Stimulated activated CD8-positive, alpha-beta memory T cell treated with anti-CD3 and anti-CD28 coated beads, Interleukin-15, amount 100 ng/mL, for 24 hours (primary cell): ENCODE results near the gene TAC3.
"Not testable (repeated sequence)": the region's sequence is repeated elsewhere in the genome, so short reads cannot be mapped to it uniquely, and the experiment has no call there.

Experiments
- DNase-seq: peaks from one replicate; pipeline ENCODE4 v3.0.0-alpha.2; 2020; ENCODE audit warnings: low read depth

Gene TAC3

DNA sequence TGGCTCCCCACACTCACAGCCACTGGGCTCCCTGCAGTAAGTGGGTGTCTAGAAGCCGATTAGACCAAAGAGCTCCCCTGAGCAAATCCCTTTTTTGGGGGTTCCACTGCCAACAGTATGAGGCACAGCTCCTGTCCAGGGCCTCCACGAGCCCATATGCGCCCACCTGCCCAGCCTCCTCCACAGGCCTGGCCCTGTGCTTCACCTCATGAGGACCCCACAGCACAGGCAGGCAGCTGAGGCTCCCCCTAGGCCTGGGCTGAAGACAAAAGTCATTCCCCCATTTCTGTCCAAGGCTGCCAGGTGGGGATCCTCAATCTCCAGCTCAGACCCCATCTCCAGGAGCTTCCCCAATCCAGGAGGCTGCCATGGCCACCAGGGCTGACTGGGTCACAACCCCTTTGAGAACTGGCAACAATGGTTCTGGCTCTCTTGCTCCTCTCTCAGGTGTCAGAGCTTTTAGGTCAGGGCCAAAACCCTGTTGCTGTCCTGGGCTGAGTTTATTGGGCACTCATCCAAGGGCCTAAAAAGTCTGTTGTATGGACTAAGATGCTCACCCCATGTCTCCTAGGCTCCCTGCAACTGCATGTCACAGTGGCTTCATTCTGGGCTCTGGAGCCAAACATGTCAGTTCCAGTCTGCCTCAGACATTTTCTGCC is 33.6 kb downstream of the TAC3 start:
- not testable (repeated sequence) for DNase-seq

DNA sequence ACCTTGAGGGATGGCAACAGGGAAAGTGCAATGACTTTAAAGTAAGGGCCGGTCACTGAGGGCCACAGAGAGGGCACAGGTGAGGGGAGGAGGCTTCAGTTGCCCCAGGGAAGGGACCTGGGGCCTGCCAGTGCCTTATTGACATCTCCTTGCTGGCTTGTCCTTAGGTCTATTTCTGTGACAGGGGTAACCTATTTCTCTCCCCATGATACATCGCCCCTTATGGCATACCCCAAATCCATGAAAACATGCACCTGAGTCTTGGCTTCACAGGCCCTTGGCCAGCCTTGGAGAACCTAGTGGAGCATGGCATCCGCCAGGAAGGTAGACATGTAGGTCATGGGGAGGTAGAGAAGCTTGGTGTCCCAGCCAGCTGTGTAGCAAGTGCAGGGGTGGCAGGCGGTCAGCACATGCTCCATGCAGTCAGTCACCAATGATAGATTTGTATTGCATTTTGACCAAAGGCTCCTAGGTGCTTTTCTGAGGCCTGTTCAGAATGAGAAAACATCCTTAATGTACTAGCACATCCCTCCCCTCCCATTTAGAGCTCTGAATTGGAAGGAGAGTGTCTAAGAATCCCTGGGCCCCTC is 35.3 kb downstream of the TAC3 start:
- no peak for DNase-seq

DNA sequence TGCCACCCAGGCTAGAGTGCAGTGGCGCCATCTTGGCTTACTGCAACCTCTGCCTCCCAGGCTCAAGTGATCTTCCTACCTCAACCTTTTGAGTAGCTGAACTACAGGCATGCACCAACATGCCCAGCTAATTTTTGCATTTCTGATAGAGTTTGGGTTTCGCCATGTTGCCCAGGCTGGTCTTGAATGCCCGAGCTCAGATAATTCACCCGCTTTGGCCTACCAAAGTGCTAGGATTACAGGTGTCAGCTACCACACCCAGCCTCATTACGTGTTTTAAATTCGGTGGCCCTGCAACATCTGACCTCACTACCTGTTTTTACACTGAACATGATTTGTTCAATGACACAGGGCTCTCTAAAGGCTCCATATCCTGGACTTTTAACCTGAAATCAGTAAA is 36.1 kb downstream of the TAC3 start:
- DNase-seq, result no peak

DNA sequence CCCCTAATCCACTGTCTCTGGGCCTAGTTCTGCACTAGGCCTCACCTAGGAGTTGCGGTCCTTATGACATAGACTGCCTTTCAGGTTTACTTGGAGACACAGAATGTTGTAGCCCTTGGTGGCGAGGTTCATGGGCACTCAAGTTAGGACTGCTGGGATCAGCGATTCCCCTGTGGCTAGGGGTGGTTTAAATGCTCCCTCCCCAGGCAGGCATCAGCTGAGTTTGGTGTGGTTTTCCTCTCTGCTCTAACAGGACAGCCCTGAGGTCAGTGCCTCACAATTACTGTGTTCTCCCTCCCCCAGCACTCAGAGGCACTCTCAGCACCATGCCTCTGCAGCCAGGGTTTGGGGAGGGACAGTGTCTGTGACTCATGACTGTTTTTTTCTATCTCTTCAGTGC is 36.7 kb downstream of the TAC3 start:
- no peak for DNase-seq

DNA sequence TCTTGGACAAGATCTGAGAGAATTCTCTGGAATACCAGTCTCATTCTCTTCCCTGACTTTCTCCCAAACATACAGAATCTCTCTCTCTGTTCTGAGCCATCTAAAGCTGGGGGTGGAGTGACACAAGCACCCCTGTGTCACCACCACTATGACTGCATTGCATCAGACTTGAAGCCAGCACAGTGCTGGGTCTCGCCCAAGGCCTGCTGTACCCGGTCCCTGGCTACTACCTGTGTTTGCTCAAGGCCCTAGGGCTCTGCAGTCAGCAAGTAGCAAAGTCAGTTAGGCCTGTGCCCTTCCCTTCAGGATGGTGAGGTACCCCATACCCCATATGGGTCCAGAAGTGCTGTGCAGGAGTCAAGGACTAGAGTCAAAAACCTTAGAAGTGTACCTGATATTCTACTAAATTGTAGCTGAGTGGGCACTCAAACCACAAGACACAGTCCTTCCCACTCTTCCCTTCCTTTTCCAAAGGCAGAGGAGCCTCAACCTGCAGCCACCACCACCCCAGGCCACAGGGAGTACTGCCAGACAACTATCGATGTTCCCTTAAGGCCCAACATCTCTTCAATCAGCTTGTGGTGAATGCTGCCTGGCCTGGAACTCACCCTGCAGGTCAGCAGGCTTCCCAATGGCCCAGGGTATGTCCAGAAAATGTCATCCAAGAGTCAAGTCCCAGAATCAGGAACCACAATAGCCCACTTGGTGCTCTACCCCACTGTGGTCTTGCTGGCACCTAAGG is 37.8 kb downstream of the TAC3 start:
- no peak for DNase-seq

DNA sequence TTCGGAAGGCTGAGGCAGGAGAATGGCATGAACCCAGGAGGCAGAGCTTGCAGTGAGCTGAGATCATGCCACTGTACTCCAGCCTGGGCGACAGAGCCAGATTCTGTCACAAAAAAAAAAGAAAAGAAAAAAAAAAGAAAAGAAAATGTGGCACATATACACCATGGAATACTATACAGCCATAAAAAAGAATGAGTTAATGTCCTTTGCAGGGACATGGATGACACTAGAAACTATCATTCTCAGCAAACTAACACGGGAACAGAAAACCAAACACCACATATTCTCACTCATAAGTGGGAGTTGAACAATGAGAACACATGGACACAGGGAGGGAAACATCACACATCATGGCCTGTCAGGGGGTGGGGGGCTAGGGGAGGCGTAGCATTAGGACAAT is 39.0 kb downstream of the TAC3 start:
- DNase-seq, result not testable (repeated sequence)

DNA sequence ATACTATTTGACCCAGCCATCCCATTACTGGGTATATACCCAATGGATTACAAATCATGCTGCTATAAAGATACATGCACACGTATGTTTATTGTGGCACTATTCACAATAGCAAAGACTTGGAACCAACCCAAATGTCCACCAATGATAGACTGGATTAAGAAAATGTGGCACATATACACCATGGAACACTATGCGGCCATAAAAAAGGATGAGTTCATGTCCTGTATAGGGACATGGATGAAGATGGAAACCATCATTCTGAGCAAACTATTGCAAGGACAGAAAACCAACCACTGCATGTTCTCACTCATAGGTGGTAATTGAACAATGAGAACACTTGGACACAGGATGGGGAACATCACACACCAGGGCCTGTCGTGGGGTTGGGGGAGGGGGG is 42.1 kb downstream of the TAC3 start:
- not testable (repeated sequence) for DNase-seq

DNA sequence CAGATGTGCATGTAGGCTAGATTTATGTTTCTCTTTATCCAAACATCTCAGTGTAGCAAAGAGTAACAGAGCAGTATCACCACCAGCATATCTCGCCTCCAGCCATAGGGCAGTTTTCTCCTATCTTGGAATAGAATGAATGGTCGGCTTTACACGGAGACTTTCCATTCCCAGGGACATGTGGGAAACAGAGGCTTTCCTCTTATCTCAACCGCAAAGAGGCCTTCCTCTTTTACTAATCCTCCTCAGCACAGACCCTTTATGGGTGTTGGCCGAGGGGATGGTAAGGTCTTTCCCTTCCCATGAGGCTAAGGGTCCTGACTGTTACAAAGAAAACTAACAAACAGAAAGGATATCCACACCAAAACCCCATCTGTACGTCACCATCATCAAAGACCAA is 47.4 kb downstream of the TAC3 start:
- DNase-seq, result not testable (repeated sequence)

DNA sequence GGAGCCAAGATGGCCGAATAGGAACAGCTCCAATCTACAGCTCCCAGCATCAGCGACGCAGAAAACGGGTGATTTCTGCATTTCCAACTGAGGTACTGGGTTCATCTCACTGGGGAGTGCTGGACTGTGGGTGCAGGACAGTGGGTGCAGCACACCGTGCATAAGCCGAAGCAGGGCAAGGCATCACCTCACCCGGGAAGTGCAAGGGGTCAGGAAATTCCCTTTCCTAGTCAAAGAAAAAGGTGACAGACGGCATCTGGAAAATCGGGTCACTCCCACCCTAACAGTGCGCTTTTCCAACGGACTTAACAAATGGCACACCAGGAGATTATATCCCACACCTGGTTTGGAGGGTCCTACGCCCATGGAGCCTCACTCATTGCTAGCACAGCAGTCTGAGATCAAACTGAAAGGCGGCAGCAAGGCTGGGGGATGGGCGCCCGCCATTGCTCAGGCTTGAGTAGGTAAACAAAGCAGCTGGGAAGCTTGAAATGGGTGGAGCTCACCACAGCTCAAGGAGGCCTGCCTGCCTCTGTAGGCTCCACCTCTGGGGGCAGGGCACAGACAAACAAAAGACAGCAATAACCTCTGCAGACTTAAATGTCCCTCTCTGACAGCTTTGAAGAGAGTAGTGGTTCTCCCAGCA is 50.2 kb downstream of the TAC3 start:
- not testable (repeated sequence) for DNase-seq

DNA sequence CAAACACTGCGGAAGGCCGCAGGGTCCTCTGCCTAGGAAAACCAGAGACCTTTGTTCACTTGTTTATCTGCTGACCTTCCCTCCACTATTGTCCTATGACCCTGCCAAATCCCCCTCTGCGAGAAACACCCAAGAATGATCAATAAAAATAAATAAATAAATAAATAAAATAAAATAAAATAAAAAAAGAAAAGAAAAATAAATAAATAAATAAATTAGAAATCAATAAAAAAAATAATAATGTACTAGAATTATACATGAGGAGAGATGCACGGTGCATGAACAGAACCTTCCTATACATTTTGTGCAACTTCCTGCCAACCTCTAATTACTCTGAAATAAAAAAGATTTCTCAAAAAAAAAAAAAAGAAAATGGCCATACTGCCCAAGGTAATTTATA is 51.2 kb downstream of the TAC3 start:
- DNase-seq, result not testable (repeated sequence)

DNA sequence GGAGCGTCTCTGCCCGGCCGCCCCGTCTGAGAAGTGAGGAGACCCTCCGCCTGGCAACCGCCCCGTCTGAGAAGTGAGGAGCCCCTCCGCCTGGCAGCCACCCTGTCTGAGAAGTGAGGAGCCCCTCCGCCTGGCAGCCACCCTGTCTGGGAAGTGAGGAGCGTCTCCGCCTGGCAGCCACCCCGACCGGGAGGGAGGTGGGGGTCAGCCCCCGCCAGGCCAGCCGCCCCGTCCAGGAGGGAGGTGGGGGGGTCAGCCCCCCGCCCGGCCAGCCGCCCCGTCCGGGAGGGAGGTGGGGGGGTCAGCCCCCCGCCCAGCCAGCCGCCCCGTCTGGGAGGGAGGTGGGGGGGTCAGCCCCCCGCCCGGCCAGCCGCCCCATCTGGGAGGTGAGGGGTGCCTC is 52.8 kb downstream of the TAC3 start:
- not testable (repeated sequence) for DNase-seq

DNA sequence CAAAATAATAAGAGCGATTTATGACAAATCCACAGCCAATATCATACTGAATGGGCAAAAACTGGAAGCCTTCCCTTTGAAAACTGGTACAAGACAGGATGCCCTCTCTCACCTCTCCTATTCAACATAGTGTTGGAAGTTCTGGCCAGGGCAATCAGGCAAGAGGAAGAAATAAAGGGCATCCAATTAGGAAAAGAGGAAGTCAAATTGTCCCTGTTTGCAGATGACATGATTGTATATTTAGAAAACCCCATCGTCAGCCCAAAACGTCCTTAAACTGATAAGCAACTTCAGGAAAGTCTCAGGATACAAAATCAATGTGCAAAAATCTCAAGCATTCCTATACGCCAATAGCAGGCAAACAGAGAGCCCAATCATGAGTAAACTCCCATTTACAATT is 54.1 kb downstream of the TAC3 start:
- not testable (repeated sequence) for DNase-seq
